GM12874 (cell line): ENCODE data around the gene SPRYD3.

Experiments
- TF ChIP-seq, protein P1 (sequence below): IDR thresholded peaks from 2 replicates; pipeline ENCODE4 v1.5.1; 2011; ENCODE audit warnings: low read depth, mild to moderate bottlenecking, control low read depth, low read length, moderate library complexity; ENCODE audit not compliant: insufficient read depth

The SPRYD3 gene, protein sequence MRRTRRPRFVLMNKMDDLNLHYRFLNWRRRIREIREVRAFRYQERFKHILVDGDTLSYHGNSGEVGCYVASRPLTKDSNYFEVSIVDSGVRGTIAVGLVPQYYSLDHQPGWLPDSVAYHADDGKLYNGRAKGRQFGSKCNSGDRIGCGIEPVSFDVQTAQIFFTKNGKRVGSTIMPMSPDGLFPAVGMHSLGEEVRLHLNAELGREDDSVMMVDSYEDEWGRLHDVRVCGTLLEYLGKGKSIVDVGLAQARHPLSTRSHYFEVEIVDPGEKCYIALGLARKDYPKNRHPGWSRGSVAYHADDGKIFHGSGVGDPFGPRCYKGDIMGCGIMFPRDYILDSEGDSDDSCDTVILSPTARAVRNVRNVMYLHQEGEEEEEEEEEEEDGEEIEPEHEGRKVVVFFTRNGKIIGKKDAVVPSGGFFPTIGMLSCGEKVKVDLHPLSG

DNA sequence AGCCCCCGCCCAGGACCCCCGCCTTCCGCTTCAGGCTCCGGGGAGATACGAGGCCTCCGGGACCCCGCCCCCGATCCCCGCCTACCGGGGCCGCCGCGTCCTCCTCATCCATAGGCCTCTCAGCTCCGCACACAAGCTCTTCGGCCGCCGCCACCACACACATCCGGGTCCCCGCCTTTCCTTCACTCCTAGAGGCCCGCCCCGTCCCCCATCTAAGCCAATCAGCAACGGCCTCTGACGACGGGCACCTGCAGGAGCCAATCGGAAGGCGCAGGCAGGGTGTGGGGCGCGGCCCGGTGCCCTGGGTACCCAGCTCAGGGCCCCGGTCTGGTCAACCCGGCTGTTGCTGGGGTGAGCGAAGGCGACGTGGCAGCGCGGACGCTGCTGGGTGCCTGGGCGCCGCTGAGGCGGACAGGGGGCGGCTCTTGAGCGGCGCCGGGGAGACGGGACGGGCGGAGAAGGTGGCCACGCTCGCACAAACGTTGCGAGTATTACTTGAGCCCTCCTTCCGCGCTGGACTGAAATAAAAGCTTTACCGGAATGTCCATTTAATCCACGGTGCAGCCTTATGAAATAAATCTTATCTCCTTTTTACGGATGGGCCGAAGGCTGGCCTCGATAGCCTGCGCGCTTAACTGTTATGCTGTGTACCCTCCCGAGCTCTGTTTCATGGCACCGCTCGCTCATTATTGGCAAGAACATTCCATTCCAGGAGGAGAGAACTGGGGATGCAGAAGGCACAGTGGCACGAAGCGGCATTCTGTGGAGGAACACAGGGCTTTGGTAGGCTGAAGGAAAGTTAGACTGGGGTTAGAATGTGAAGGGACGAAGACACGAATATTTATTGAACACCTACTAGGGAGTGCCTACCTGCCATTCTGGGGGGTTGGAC is at the start of gene SPRYD3:
TSS of gene SPRYD3 (minus strand) at position 165 of the 892 bp plus-strand sequence. CDS start at position 108, 57 bp downstream.
- TF ChIP-seq, protein P1, sequence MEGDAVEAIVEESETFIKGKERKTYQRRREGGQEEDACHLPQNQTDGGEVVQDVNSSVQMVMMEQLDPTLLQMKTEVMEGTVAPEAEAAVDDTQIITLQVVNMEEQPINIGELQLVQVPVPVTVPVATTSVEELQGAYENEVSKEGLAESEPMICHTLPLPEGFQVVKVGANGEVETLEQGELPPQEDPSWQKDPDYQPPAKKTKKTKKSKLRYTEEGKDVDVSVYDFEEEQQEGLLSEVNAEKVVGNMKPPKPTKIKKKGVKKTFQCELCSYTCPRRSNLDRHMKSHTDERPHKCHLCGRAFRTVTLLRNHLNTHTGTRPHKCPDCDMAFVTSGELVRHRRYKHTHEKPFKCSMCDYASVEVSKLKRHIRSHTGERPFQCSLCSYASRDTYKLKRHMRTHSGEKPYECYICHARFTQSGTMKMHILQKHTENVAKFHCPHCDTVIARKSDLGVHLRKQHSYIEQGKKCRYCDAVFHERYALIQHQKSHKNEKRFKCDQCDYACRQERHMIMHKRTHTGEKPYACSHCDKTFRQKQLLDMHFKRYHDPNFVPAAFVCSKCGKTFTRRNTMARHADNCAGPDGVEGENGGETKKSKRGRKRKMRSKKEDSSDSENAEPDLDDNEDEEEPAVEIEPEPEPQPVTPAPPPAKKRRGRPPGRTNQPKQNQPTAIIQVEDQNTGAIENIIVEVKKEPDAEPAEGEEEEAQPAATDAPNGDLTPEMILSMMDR = no peak

DNA sequence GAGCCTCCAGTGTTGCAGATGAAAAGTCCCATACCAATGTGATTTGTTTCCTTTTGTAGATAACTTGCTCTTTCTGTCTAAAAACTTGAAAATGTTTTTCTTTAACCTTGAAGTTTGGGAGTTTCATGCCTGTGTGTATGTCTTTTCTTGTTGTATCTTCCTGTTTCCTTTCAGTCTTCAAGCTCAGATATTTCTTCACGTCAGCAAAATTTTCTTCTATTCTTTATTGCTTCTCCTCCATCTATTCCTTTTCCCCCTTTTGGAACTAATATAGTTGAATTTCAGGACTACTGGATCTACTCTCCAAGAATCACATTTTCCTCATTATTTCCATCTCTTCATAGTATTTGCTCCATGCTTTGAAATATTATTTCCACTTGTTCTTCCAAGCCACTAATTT is 48.0 kb upstream of the SPRYD3 start:
- TF ChIP-seq, protein P1 = no peak

DNA sequence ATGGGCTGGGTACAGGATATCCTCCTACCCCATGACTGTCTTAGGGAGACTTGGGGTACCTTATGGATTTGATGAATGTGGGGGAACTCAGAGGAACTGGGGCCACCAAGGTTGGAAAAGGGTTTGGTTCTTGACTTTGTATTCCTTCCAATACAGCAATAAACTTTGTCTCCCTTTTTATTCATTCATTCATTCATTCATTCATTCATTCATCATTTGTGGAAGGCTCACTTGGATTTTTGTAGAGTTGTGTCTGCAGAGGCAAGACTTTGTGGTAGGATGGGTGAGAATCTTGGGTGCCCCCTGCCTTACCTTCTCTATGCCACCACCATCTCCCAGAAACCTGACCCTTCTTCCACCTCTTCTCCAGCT is 45.1 kb upstream of the SPRYD3 start:
- TF ChIP-seq, protein P1 = no peak

DNA sequence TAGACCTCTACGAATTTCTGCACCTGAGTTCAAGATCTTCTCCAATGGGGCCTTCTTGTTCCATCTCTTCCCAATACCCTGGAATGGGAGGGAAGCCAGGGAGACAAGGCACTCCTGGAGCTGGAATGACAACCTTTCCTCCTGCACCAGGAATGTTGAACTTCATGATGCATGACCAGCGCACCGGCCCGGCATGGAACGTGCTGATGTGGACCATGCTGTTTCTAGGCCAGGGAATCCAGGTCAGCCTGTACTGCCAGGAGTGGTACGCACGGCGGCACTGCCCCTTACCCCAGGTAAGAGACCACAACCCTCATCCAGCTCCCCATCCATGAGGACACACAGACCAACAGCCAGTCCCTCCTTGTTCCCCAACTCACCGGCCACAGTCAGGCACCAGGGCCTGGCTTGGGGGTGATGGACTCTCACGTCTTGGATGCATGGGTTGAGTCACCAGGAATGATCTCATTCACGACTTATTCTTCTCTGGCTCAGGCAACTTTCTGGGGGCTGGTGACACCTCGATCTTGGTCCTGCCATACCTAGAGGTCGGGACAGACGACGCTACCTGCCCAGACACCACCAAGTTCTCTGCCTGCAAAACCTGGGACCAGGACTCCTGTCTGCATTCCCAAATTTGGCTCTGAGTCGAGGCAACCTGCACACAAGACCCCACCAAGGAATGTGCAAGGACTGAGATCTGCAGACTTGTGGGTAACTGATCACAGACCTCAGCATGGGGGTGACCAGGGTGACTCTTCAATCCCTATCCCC is 44.6 kb upstream of the SPRYD3 start:
- TF ChIP-seq, protein P1 = no peak

DNA sequence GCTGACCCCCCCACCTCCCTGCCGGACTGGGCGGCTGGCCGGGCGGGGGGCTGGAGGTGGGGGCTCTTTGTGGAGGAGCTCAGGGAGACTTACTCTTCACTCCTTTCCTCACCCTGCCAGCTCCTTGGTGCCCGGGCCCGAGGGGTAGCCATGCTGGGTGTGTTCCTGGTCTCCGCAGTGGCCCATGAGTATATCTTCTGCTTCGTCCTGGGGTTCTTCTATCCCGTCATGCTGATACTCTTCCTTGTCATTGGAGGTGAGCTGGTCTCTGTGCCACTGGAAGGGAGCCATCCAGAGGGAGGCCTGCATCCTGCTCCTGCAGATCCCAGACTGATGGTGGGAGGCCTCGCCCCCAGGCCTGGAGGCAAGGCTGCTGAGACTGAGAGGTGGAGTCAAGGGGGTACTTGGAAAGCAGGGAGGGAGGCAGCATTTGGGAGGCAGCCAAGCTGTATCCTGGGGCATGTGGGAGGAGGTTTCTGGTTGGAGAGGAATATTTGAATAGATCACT is 43.8 kb upstream of the SPRYD3 start:
- TF ChIP-seq, protein P1 = no peak

DNA sequence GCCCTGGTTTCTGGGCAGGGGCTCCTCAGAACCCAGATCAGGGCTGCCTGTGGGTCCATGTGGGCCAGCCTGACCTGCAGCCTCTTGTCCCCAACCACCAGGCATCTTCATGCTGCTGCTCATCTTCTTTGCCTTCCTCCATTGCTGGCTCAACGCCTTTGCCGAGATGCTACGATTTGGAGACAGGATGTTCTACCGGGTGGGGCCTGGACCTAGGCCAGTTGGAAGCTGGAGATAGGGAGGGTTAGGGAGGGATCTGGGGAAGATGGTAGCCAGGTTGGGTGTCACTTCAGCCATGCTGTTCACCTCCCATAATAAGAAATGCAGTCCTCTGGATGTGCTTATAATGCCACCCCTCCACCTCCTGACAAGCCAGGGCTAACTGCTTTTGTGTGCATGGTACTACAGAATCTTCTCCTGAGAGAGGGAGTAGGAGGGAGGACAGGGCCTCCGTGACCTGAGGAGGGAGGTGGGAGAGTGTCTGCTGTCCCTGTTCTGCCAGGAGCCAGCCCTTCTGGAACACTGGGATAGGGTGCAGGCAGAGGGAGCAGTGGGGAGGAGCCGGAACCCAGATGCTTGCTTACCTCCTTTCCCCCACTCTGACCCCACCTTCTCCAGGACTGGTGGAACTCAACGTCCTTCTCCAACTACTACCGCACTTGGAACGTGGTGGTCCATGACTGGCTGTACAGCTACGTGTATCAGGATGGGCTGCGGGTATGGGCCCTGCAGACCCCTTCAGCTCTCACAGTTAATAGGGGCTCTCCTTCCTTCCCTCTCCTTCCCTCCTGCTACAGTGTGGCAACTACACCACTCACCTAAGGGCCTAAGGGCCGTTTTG is 41.7 kb upstream of the SPRYD3 start:
- TF ChIP-seq, protein P1 = no peak
